WI38 (cell line): Measurements from ENCODE around the gene MYZAP.
"Not testable (repeated sequence)": the region's sequence is repeated elsewhere in the genome, so short reads cannot be mapped to it uniquely, and the experiment has no call there.

ENCODE experiments used
- H3K4me3 ChIP-seq: 2 replicates; pipeline ENCODE4 v1.5.1; 2011; ENCODE audit warnings: low read depth, mild to moderate bottlenecking, control low read depth, low read length
- TF ChIP-seq, protein P1 (sequence below): IDR thresholded peaks from 2 replicates; pipeline ENCODE4 v1.5.1; 2012; ENCODE audit warnings: low read depth, mild to moderate bottlenecking, control low read depth, low read length

The MYZAP gene

DNA sequence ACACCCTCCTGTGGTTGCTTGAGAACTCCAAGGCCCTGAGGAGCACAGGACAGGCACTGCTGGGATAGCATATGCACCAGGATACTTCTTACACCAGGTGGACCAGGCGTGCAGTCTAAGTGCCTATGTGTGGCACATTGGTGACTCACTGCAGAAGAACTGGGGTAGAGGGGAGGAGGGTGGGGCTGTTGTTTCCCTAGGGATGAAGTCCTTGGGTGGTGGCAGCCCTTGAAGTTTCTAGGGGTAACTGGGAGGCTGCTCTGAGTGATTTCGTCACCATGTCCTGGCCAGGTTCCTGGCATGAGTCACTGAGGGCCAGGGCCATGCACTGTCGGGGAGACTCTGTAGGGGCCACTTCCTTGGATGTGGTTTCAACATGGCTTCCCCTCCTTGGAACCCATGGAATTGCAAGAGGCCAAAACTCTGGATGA lies 15.9 kb downstream of the MYZAP start:
- TF ChIP-seq, protein P1, sequence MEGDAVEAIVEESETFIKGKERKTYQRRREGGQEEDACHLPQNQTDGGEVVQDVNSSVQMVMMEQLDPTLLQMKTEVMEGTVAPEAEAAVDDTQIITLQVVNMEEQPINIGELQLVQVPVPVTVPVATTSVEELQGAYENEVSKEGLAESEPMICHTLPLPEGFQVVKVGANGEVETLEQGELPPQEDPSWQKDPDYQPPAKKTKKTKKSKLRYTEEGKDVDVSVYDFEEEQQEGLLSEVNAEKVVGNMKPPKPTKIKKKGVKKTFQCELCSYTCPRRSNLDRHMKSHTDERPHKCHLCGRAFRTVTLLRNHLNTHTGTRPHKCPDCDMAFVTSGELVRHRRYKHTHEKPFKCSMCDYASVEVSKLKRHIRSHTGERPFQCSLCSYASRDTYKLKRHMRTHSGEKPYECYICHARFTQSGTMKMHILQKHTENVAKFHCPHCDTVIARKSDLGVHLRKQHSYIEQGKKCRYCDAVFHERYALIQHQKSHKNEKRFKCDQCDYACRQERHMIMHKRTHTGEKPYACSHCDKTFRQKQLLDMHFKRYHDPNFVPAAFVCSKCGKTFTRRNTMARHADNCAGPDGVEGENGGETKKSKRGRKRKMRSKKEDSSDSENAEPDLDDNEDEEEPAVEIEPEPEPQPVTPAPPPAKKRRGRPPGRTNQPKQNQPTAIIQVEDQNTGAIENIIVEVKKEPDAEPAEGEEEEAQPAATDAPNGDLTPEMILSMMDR, result no peak
- no peak overlapping the region for H3K4me3 ChIP-seq

DNA sequence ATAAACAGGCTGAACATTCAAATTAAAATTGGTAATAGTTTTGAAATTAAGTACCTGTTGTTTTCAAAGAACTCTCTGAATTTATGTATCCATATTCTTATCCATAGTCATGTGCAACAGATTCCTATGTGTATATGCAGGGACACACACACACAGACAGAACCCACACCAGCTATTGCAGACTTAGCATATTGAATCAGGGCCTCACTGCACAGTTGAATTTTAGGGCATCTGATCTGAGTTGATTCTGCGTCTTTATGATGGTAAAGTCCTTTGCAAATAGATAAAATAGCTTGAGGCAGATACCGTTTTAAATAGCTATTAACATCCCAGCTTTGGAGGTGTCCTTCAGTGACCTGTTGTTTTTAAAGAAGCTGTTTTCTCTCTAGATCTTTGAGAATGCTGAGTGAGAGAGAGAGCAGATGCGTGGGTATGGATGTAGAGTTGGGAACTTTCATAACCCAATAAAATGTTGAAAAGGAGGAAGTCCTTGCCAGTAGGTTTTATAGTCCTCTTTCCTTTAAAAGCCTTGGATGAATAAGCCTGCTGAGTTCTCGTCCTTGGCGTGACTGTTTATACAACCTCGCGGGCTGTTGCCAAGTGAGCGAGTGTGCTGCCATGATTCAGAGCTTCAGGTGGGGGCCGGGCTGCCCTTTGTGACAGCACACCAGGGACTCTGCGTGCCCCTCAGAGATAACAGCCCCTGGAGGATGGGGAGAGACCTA lies 18.3 kb downstream of the MYZAP start:
- H3K4me3 ChIP-seq, result no peak overlapping the region

DNA sequence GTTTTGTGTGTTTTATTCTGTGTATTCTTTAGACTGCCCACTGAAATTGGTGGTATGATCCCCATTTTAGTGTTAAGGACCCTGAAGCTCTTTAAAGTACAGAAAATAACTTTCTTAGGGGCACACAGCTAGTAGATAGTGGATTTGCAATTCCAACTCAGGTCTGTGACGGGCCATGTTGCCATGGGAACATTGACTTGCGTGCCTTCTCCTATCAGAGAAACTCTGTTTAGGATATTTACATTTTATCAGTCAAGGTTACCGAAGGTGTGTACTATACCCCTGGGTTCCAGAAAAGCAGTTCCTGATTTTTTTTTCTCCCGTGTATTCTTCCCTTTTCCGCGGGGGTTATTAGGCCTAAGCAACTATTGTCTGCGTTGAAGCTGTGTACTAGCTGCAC lies 19.4 kb downstream of the MYZAP start:
- TF ChIP-seq, protein P1, result no peak
- no peak overlapping the region for H3K4me3 ChIP-seq

More for the DNA sequence above, 18.3 kb downstream of the MYZAP start:
- TF ChIP-seq, protein P1, result no peak

DNA sequence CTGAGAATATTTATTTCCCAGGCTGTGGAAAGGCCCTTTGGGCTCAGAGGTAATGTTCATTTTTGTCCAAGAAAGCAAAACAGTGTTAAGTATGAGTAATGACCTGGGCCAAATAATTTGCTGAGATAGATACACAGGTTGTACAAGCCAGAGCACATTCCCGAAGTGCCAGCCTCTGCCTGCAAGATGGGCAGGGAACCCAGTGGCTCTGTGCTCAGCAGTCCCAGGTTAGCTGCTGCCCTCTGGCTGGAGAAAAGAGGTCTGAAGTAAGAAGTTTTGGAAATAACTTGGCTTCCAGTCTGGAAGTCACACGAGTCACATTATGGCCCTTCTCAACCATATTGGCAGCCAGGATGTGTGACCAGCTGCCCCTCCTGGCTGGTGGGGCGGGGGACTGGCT lies 20.2 kb downstream of the MYZAP start:
- H3K4me3 ChIP-seq, result no peak overlapping the region
- TF ChIP-seq, protein P1, result no peak

DNA sequence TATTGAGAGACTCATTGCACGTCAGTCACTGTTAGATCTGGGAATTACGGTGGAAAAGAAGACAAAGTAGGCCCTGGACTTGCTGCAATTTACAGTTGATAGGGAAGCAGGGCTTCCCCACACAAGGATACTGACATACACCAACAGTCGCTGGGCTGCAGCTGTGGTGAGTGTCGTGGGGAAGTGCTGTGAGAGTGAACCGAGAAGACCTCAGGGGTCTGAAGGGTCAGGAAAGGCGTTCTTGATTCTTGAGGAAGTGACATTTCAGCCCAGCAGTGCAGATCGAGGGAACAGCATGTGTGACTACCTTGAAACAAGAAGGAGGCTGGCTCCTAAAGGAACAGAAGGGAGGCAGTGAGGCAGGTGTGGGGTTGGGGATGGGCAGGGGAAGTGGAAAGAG lies 22.5 kb downstream of the MYZAP start:
- TF ChIP-seq, protein P1, result no peak
- H3K4me3 ChIP-seq, result no peak overlapping the region

DNA sequence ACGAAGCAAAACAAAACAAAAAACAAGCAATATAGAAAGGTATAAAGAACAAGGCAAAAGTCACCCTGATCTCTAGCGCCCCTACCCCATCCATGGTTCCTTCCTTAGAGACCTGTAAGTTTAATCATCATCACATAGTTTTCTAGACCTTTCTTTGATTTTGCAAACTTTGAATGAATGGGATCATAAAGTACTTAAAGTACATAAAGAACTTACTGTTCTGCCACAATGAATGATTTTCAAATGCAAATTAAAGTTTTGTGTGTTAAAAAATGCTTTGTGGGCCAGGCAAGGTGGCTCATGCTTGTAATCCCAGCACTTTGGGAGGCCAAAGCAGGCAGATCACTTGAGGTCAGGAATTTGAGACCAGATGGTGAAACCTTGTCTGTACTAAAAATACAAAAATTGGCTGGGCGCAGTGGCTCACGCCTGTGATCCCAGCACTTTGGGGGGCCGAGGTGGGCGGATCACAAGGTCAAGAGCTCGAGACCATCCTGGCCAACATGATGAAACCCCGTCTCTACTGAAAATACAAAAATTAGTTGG lies 24.3 kb downstream of the MYZAP start:
- not testable (repeated sequence) for H3K4me3 ChIP-seq

DNA sequence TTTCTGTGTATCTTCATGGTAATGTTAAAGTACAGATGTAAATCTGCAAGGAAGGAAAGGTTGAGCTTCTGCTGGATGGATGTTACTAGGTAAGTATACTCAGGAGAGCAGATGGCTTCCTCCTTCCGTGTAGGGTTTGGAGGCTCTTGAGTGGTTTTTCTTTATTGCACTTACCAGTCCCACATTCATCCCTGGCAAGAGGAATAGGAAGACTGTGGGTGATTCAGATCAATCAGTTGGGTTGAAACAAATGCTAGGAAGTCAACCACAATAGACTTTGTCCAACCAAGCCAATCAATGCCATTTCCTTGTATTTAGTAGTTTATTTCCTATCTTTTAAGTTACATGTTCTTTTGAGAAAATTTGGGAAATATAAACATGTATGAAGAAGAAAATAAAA lies 26.6 kb downstream of the MYZAP start:
- TF ChIP-seq, protein P1, result no peak
- no peak overlapping the region for H3K4me3 ChIP-seq
